ENCODE results near the gene NELFB. TPM values are rescaled to one million over a fixed set of nuclear protein-coding genes. Genes with fewer than 3 reads are reported as not detected.

Gene NELFB
- total and polyA plus RNA-seq, 9 of the 15 experiments (the other 6 are each of a cell fraction or from before 2014, with no cell fraction given), result 0.24 to 84.0 (median 29.7) TPM

GRCh38 chr9:137240318-137240840 is 14.7 kb upstream of the NELFB start (continued):
- no peak for TF ChIP-seq MCM2 (IDR thresholded peaks at IDR 0.05; ENCODE audit: low read depth)
- no peak for TF ChIP-seq GTF2A2 (tag; IDR thresholded peaks at IDR 0.05)
- TF ChIP-seq DACH1 (IDR thresholded peaks at IDR 0.05; ENCODE audit: partially characterized antibody), result no peak
- peak; percentile 58 for TF ChIP-seq PHF20 (IDR thresholded peaks at IDR 0.05; ENCODE audit: partially characterized antibody)
- TF ChIP-seq RAD51 (IDR thresholded peaks at IDR 0.05; ENCODE audit: borderline replicate concordance, low read depth), result peak; percentile 43
- no peak for TF ChIP-seq CHD4 (IDR thresholded peaks at IDR 0.05; ENCODE audit: insufficient read depth, insufficient replicate concordance, low read depth, low read length, poor library complexity, severe bottlenecking)
- TF ChIP-seq ARNT (IDR thresholded peaks at IDR 0.05), result no peak
- TF ChIP-seq GABPA (tag; conservative IDR thresholded peaks at IDR 0.05; ENCODE audit: low read depth), result no peak
- TF ChIP-seq ZBTB7A (IDR thresholded peaks at IDR 0.05; ENCODE audit: borderline replicate concordance, control insufficient read depth, low read depth, low read length), result peak; percentile 97
- TF ChIP-seq ZNF23 (CRISPR knock-in tag; IDR thresholded peaks at IDR 0.05), result no peak
- TF ChIP-seq YY1 (IDR thresholded peaks at IDR 0.05; ENCODE audit: borderline replicate concordance in 1 of 3, control insufficient read depth in 1 of 3, extremely low read depth in 1 of 3, insufficient read depth in 3 of 3, insufficient read length in 1 of 3, insufficient replicate concordance in 2 of 3, low read depth in 1 of 3, low read length in 2 of 3), result peak in 2 of 3 experiments; percentile 39 to 52
- TF ChIP-seq STAT5A (IDR thresholded peaks at IDR 0.05; ENCODE audit: borderline replicate concordance, low read length), result no peak; the same call in 1 of the 2 replicates
- TF ChIP-seq PML (IDR thresholded peaks at IDR 0.05; ENCODE audit: low read length), result peak; percentile 48; the same call in 1 of the 2 replicates
- peak; percentile 89 for TF ChIP-seq TARDBP (IDR thresholded peaks at IDR 0.05)
- no peak for TF ChIP-seq E2F5 (CRISPR knock-in tag; IDR thresholded peaks at IDR 0.05)
- 0 out of 2 replicates have a peak, but pooled peaks have one; percentile 48 for TF ChIP-seq AFF4 (CRISPR knock-in tag; IDR thresholded peaks at IDR 0.05)
- TF ChIP-seq AFF1 (IDR thresholded peaks at IDR 0.05; ENCODE audit: low read depth in 1 of 2, partially characterized antibody in 2 of 2), result no peak
- TF ChIP-seq ZNF3 (CRISPR knock-in tag; IDR thresholded peaks at IDR 0.05), result no peak
- TF ChIP-seq NR3C1 (CRISPR knock-in tag; IDR thresholded peaks at IDR 0.05), result peak; percentile 42; the same call in 1 of the 2 replicates
- peak; percentile 64; the same call in 1 of the 2 replicates for TF ChIP-seq ERF (CRISPR knock-in tag; IDR thresholded peaks at IDR 0.05)
